MCF 10A (cell line): Measurements from ENCODE around the gene MOCS3. TPM values are rescaled to one million over a fixed set of nuclear protein-coding genes. Genes with fewer than 3 reads are reported as not detected.

Source experiments
- BruUV-seq: library from RNA; stranded (reverse); fragments of 400-500 nt; replicated peaks from 2 replicates; lab custom pipeline; 2021; lab: Mats Ljungman, UMichigan
- CTCF ChIA-PET: fragments of 300-600 bp; sonication (Branson Sonifier 250); formaldehyde crosslinking; extraction: SDS; loops from one replicate; lab custom pipeline; 2021; ENCODE audit warnings: antibody characterized with exemption, inconsistent platforms; lab: Yijun Ruan, JAX
- POLR2A ChIA-PET: fragments of 300-600, 350-650 bp; sonication (Branson Sonifier 250); formaldehyde crosslinking; extraction: SDS; loops from one replicate; lab custom pipeline; 2020; ENCODE audit warnings: antibody characterized with exemption, inconsistent platforms; lab: Yijun Ruan, JAX
- DNase-seq: peaks from one replicate; pipeline ENCODE4 v3.0.0-alpha.2; 2018; ENCODE audit not compliant: unreplicated experiment
- H3K27ac Mint-ChIP-seq: one replicate; pipeline ENCODE4 v1.8.0; 2022; ENCODE audit warnings: mild to moderate bottlenecking, low read depth, mixed read lengths; ENCODE audit not compliant: unreplicated experiment
- H3K27me3 Mint-ChIP-seq: one replicate; pipeline ENCODE4 v1.8.0; 2022; ENCODE audit warnings: mixed read lengths; ENCODE audit not compliant: insufficient read depth, unreplicated experiment
- H3K36me3 Mint-ChIP-seq: one replicate; pipeline ENCODE4 v1.8.0; 2022; ENCODE audit warnings: mild to moderate bottlenecking, moderate library complexity, mixed read lengths; ENCODE audit not compliant: insufficient read depth, unreplicated experiment
- H3K4me1 Mint-ChIP-seq: one replicate; pipeline ENCODE4 v1.8.0; 2022; ENCODE audit warnings: mixed read lengths; ENCODE audit not compliant: insufficient read depth, unreplicated experiment
- H3K4me3 Mint-ChIP-seq: one replicate; pipeline ENCODE4 v1.8.0; 2022; ENCODE audit warnings: mild to moderate bottlenecking, moderate library complexity, mixed read lengths; ENCODE audit not compliant: unreplicated experiment
- H3K9me3 Mint-ChIP-seq: one replicate; pipeline ENCODE4 v1.8.0; 2022; ENCODE audit warnings: mixed read lengths; ENCODE audit not compliant: unreplicated experiment
- CTCF ChIP-seq: fragments of 200-600 bp; IDR thresholded peaks from one replicate; pipeline ENCODE4 v1.8.0; 2022; ENCODE audit warnings: antibody characterized with exemption, mild to moderate bottlenecking; ENCODE audit not compliant: unreplicated experiment
- intact Hi-C: fragments of 100-400 bp; cut with micrococcal nuclease; formaldehyde crosslinking; loops from 2 replicates; pipeline ENCODE4 v1.14.1; 2022
- total RNA-seq: library from RNA; stranded (reverse); gene quantifications from 2 replicates; pipeline ENCODE4 v1.2.3, GENCODE V29; 2022

MOCS3 gene
- total RNA-seq, 1 experiment from 2014 or later = 6.0 TPM

- Mint-ChIP-seq H3K27ac (no peak overlapping the region), H3K27me3 (no peaks in the 10 kb centered on the region), H3K36me3 (peaks cover 10% of the 10 kb centered on the region), H3K9me3 (no peaks in the 10 kb centered on the region), H3K4me1 (peaks cover 6% of the 10 kb centered on the region), H3K4me3 (no peak overlapping the region)
- no peak for TF ChIP-seq CTCF
- ChIA-PET POLR2A (no interaction called here), CTCF (interaction anchor here (1.1 to 3.7 kb wide), 3 partner anchors 10 to 321 kb away, joined by 8 to 20 read pairs (median 9); no protein-coding TSS in a partner anchor)
- DNase-seq = no peak
- no TSS peak for BruUV-seq
- intact Hi-C loops = no loop called here
Observed at GRCh38 chr20:51005214-51005613, 46.6 kb downstream of the MOCS3 start.

- POLR2A ChIA-PET = no interaction called here
- H3K9me3 Mint-ChIP-seq = no peaks in the 10 kb centered on the region
- CTCF ChIA-PET = interaction anchor here (0.8 to 1.9 kb wide), 4 partner anchors 16 to 309 kb away, joined by 3 to 7 read pairs (median 4); no protein-coding TSS in a partner anchor
- intact Hi-C loops = no loop called here
- H3K4me1 Mint-ChIP-seq = no peaks in the 10 kb centered on the region
- H3K36me3 Mint-ChIP-seq = peaks cover 10% of the 10 kb centered on the region
- no peak overlapping the region for H3K27ac Mint-ChIP-seq
- H3K4me3 Mint-ChIP-seq = no peak overlapping the region
- no peak for DNase-seq
- TF ChIP-seq CTCF = no peak
- no peaks in the 10 kb centered on the region for H3K27me3 Mint-ChIP-seq
- BruUV-seq = no TSS peak
Observed at GRCh38 chr20:51008718-51009117, 50.1 kb downstream of the MOCS3 start.

- intact Hi-C loops = no loop called here
- peaks cover 10% of the 10 kb centered on the region for H3K36me3 Mint-ChIP-seq
- H3K27me3 Mint-ChIP-seq = no peaks in the 10 kb centered on the region
Observed at GRCh38 chr20:51009303-51010042, 50.9 kb downstream of the MOCS3 start.

GRCh38 chr20:51010043-51010365 lies 51.4 kb downstream of the MOCS3 start:
- BruUV-seq = no TSS peak
- H3K36me3 Mint-ChIP-seq = peaks cover 9% of the 10 kb centered on the region
- DNase-seq = no peak
- peaks cover 6% of the 10 kb centered on the region for H3K4me1 Mint-ChIP-seq
- TF ChIP-seq CTCF = no peak
- intact Hi-C loops = no loop called here
- no peaks in the 10 kb centered on the region for H3K27me3 Mint-ChIP-seq
- ChIA-PET POLR2A (no interaction called here), CTCF (interaction anchor here (0.6 to 1.5 kb wide), 2 partner anchors 17 to 22 kb away, joined by 3 to 11 read pairs; no protein-coding TSS in a partner anchor)
- H3K27ac Mint-ChIP-seq = no peak overlapping the region
- no peak overlapping the region for H3K4me3 Mint-ChIP-seq
- no peaks in the 10 kb centered on the region for H3K9me3 Mint-ChIP-seq

More at GRCh38 chr20:51009303-51010042, 50.9 kb downstream of the MOCS3 start:
- Mint-ChIP-seq H3K27ac (no peak overlapping the region), H3K9me3 (no peaks in the 10 kb centered on the region), H3K4me1 (peaks cover under 1% of the 10 kb centered on the region), H3K4me3 (no peak overlapping the region)
- no peak for TF ChIP-seq CTCF
- no TSS peak for BruUV-seq
- CTCF ChIA-PET = interaction anchor here (1.5 kb wide), 1 partner anchor 22 kb away, joined by 11 read pairs; no protein-coding TSS in a partner anchor
- no peak for DNase-seq
- POLR2A ChIA-PET = no interaction called here
